Measurements from ENCODE around the gene PIMREG. TPM values are rescaled to one million over a fixed set of nuclear protein-coding genes. Genes with fewer than 3 reads are reported as not detected.

Gene PIMREG
- polyA plus RNA-seq, 1 experiment: 54.5 TPM

DNA sequence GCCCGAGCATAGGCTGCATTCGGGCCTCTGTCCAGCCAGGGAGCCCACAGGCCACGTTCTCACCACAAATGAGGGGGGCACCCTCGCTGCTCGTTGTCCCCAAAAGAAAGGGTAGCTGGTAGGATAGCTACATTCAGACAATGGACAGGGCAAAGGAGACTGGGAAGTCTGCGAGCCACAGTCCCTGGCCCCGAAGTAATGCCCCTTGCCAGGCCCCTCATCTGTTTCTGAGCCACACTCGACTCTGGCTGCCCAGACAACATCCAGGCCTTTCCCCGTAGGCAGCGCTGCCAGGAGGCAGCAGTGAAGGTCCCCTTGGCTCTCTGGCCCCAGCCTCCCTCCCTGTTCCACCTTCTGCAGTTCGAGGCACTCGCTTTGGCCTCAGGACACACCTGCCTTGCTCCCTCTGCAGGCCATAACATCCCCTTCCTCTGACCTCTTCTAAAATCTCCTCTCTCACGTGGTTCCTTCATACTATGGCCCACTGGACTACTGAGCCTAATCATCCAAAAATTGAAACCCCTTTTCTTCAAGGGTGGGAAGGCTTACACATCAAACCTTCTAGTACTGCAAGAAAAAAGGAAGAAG, 21.5 kb upstream of the PIMREG start:
- Histone ChIP-seq H3K36me3 (ENCODE audit: control insufficient read depth, insufficient read depth, low read length) (no peaks in the 10 kb centered on the region), H3K4me3 (ENCODE audit: low read depth, low read length) (no peak overlapping the region), H3K27me3 (ENCODE audit: control insufficient read depth, insufficient read depth, low read length) (peaks cover 4% of the 10 kb centered on the region)
- POLR2A ChIA-PET: no interaction called here
- TF ChIP-seq, protein P1, sequence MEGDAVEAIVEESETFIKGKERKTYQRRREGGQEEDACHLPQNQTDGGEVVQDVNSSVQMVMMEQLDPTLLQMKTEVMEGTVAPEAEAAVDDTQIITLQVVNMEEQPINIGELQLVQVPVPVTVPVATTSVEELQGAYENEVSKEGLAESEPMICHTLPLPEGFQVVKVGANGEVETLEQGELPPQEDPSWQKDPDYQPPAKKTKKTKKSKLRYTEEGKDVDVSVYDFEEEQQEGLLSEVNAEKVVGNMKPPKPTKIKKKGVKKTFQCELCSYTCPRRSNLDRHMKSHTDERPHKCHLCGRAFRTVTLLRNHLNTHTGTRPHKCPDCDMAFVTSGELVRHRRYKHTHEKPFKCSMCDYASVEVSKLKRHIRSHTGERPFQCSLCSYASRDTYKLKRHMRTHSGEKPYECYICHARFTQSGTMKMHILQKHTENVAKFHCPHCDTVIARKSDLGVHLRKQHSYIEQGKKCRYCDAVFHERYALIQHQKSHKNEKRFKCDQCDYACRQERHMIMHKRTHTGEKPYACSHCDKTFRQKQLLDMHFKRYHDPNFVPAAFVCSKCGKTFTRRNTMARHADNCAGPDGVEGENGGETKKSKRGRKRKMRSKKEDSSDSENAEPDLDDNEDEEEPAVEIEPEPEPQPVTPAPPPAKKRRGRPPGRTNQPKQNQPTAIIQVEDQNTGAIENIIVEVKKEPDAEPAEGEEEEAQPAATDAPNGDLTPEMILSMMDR (IDR thresholded peaks at IDR 0.05; ENCODE audit: insufficient read depth, low read depth, low read length): no peak
- CTCF ChIA-PET: interaction anchor here (0.6 to 7.4 kb wide), 13 partner anchors 9 to 1174 kb away, joined by 3 to 77 read pairs (median 4); partner anchors contain the start of genes AIPL1 and NLRP1
- no peak for DNase-seq (ENCODE audit: low read depth)

DNA sequence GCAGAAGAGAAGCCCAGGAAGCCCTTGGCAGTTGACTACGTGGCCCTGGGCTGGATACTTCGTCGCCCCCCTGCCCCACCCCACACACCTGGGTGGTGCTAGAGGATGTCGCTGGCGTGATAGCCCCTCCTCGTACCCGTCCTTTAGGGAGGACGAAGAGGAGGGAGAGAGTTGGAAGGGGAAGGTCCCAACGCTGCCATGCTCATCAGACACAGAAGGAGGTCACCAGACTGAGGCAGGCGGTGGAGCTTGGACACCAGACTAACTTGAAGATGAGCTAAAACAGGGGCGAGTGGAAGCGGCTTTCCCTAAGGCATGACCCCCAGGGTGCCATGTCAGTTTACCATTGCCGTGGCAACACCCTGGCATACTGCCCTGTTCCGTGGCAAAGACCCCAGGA, 20.3 kb upstream of the PIMREG start:
- CTCF ChIA-PET: interaction anchor here (1.0 to 7.4 kb wide), 6 partner anchors 11 to 836 kb away, joined by 3 to 77 read pairs (median 22); partner anchors contain the start of gene AIPL1
- Histone ChIP-seq H3K36me3 (ENCODE audit: control insufficient read depth, insufficient read depth, low read length) (no peaks in the 10 kb centered on the region), H3K27me3 (ENCODE audit: control insufficient read depth, insufficient read depth, low read length) (peaks cover 4% of the 10 kb centered on the region), H3K4me3 (ENCODE audit: low read depth, low read length) (no peak overlapping the region)
- no peak for DNase-seq (ENCODE audit: low read depth)
- POLR2A ChIA-PET: no interaction called here
- TF ChIP-seq, protein P1 (IDR thresholded peaks at IDR 0.05; ENCODE audit: insufficient read depth, low read depth, low read length): no peak

- H3K4me3 ChIP-seq (ENCODE audit: low read depth, low read length): no peak overlapping the region
- peaks cover 3% of the 10 kb centered on the region; the same call in 1 of the 2 replicates for H3K27me3 ChIP-seq (ENCODE audit: control insufficient read depth, insufficient read depth, low read length)
- DNase-seq (ENCODE audit: low read depth): no peak
- ChIA-PET POLR2A (no interaction called here), CTCF (interaction anchor here (5.6 to 7.4 kb wide), 2 partner anchors 10 to 832 kb away, joined by 40 to 77 read pairs; partner anchors contain the start of gene AIPL1)
- TF ChIP-seq, protein P1 (IDR thresholded peaks at IDR 0.05; ENCODE audit: insufficient read depth, low read depth, low read length): no peak
- H3K36me3 ChIP-seq (ENCODE audit: control insufficient read depth, insufficient read depth, low read length): no peaks in the 10 kb centered on the region
These were observed 18.8 kb upstream of the PIMREG start for GRCh38 chr17:6425407-6425806.

GRCh38 chr17:6426356-6427101, 17.7 kb upstream of the PIMREG start:
- ChIA-PET CTCF (interaction anchor here (1.4 to 7.4 kb wide), 4 partner anchors 8 to 839 kb away, joined by 4 to 77 read pairs (median 5); no protein-coding TSS in a partner anchor), POLR2A (no interaction called here)
- Histone ChIP-seq H3K4me3 (ENCODE audit: low read depth, low read length) (no peak overlapping the region), H3K27me3 (ENCODE audit: control insufficient read depth, insufficient read depth, low read length) (peaks cover 3% of the 10 kb centered on the region; the same call in 1 of the 2 replicates), H3K36me3 (ENCODE audit: control insufficient read depth, insufficient read depth, low read length) (no peaks in the 10 kb centered on the region)
- DNase-seq (ENCODE audit: low read depth): no peak
- TF ChIP-seq, protein P1 (IDR thresholded peaks at IDR 0.05; ENCODE audit: insufficient read depth, low read depth, low read length): no peak

GRCh38 chr17:6427279-6427781, 16.9 kb upstream of the PIMREG start:
- Histone ChIP-seq H3K36me3 (ENCODE audit: control insufficient read depth, insufficient read depth, low read length) (no peaks in the 10 kb centered on the region), H3K4me3 (ENCODE audit: low read depth, low read length) (no peak overlapping the region), H3K27me3 (ENCODE audit: control insufficient read depth, insufficient read depth, low read length) (peaks cover 3% of the 10 kb centered on the region; the same call in 1 of the 2 replicates)
- POLR2A ChIA-PET: no interaction called here
- TF ChIP-seq, protein P1 (IDR thresholded peaks at IDR 0.05; ENCODE audit: insufficient read depth, low read depth, low read length): no peak
- CTCF ChIA-PET: interaction anchor here (1.4 to 1.6 kb wide), 3 partner anchors 9 to 840 kb away, joined by 4 to 5 read pairs (median 5); no protein-coding TSS in a partner anchor
- DNase-seq (ENCODE audit: low read depth): no peak
